ENCODE data around the gene GDA. TPM values are rescaled to one million over a fixed set of nuclear protein-coding genes. Genes with fewer than 3 reads are reported as not detected.

Gene GDA
- total RNA-seq, 1 donor from 2014 or later, result not detected

GRCh38 chr9:72204062-72204461 lies 54.8 kb downstream of the GDA start:
- intact Hi-C loops (cut with micrococcal nuclease), result loop anchor here (5.0 to 10.0 kb wide), 2 partner anchors 167 to 621 kb away; no protein-coding TSS in a partner anchor

- intact Hi-C loops (cut with micrococcal nuclease), result loop anchor here (10.0 kb wide), 1 partner anchor 619 kb away; no protein-coding TSS in a partner anchor
These were observed 56.3 kb downstream of the GDA start for GRCh38 chr9:72205513-72205912.

- intact Hi-C loops (cut with micrococcal nuclease), result loop anchor here (10.0 kb wide), 1 partner anchor 618 kb away; no protein-coding TSS in a partner anchor
These were observed 58.0 kb downstream of the GDA start for GRCh38 chr9:72207278-72207677.

GRCh38 chr9:72210522-72210921 lies 61.3 kb downstream of the GDA start:
- intact Hi-C loops (cut with micrococcal nuclease), result no loop called here

DNA sequence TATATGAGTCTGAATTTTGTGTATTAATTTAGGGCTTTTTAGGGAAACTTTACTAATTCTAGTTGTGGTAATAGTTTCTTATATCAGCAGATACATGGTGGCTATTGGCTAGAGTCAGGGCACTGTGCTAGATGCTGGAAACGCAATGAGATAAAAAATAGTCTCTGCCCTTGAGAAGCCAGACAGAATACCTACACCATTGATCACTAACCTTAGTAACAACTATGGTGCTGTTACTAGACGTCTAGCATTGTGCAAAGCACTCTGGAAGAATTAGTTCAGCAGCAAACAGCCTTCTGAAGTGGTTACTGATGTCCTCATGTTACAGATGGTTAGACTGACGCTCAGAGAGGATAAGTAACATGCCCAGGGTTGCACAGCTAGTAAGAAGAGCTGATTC lies 61.8 kb downstream of the GDA start:
- intact Hi-C loops (cut with micrococcal nuclease), result no loop called here

DNA sequence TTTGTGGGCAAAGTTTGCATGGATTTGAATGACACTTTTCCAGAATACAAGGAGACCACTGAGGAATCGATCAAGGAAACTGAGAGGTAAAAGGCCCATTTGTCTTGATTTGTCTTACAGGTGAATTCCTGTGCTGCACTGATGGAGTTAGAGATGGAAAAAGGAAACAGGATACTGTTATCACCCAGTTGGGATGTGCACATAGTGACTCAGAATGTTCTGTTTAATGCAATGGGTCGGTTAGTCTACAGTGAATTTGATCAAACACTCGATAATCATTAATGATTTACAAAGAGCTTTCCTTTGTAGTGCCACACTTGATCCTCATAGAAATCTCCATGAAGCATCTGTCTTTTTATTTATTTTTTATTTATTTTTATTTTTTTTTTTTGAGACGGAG lies 64.7 kb downstream of the GDA start:
- intact Hi-C loops (cut with micrococcal nuclease), result no loop called here

- intact Hi-C loops (cut with micrococcal nuclease), result no loop called here
These were observed 68.1 kb downstream of the GDA start for GRCh38 chr9:72217306-72217842.

GRCh38 chr9:72220589-72220988 lies 71.3 kb downstream of the GDA start:
- intact Hi-C loops (cut with micrococcal nuclease), result no loop called here

GRCh38 chr9:72226146-72226812 lies 77.0 kb downstream of the GDA start:
- intact Hi-C loops (cut with micrococcal nuclease), result no loop called here

DNA sequence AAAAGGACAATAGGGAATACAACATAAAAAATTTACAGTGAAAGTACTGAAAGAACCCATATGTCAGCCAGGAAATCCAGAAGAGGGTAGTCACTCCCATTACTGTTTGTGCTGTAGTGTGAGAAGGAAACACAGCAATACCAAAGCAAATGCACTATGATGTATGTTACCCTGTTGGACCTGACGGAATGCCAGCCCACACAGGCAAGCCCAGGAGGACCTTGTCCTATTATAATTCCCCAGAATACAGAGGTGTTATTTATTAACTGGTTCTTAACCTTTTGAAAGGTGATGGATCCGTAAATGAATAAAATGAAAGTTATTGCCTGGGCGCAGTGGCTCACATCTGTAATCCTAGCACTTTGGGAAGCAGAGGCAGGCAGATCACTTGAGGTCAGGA lies 79.0 kb downstream of the GDA start:
- intact Hi-C loops (cut with micrococcal nuclease), result no loop called here

- intact Hi-C loops (cut with micrococcal nuclease), result no loop called here
These were observed 83.5 kb downstream of the GDA start for GRCh38 chr9:72232778-72233177.

- intact Hi-C loops (cut with micrococcal nuclease), result no loop called here
These were observed 98.3 kb downstream of the GDA start for GRCh38 chr9:72247549-72247948.

DNA sequence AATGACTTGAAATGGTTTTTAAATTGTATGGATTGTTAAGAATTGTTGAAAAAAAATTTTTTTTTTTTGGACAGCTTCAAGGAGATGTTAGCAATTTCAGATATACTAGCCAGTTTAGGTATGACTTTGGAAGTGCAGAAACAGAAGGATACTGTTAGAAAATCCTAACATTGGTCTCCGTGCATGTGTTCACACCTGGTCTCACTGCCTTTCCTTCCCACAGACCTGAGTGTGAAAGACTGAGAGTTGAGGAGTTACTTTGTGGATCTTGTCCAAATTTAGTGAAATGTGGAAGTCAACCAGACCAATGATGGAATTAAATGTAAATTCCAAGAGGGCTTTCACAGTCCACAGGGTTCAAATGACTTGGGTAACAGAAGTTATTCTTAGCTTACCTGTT lies 102.3 kb downstream of the GDA start:
- intact Hi-C loops (cut with micrococcal nuclease), result no loop called here

- intact Hi-C loops (cut with micrococcal nuclease), result no loop called here
These were observed 105.8 kb downstream of the GDA start for GRCh38 chr9:72254901-72255545.

DNA sequence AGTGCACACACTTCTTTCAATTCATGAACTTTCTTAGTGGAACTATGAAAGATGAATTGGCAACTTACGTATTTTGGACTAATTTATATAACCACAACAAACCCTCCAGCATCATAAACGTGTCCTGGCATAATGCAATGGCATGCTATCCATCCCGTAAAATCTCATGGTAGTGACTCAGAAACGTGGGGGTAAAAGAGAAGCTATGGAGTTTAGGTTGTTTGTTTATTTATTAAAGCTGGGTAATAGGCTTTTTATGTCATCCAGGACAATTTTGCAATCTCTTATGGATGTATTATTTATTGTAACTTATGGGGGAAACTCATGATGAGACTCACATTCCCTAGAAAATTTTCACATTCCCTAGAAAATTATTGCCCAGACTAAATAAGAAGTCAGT lies 106.3 kb downstream of the GDA start:
- intact Hi-C loops (cut with micrococcal nuclease), result no loop called here

GRCh38 chr9:72256931-72257330 lies 107.7 kb downstream of the GDA start:
- intact Hi-C loops (cut with micrococcal nuclease), result no loop called here

DNA sequence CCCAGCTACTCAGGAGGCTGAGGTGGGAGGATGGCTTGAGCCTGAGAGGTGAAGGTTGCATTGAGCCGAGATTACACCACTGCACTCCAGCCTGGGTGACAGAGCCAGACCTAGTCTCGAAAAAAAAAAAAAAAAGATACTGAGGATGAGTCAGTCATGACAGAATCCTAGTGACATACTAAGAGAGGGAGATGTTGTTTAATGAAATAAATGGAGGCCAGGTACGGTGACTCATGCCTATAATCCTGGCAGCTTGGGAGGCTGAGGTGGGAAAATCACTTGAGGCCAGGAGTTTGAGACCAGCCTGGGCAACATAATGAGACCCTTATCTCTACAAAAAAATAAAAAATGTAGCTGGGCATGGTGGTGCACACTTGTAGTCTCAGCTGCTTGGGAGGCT lies 108.6 kb downstream of the GDA start:
- intact Hi-C loops (cut with micrococcal nuclease), result no loop called here

DNA sequence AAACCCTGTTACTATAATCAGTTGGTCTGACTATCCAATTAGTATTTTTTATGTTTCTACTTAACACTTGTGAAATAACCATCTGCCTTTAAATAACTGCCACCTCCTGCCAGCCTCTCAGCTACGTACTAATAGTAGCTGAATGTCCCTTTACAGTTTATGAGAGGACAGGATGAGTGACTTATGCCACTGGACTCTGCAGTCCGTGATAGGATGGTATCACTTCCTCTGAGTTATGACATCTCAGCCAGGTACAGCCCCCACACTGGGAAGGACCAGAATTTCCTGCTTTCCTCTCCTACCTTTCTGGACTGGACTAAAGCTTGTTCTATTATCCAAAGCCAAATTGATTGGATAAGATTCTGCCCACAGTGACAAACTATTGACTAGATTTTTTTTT lies 112.8 kb downstream of the GDA start:
- intact Hi-C loops (cut with micrococcal nuclease), result no loop called here

DNA sequence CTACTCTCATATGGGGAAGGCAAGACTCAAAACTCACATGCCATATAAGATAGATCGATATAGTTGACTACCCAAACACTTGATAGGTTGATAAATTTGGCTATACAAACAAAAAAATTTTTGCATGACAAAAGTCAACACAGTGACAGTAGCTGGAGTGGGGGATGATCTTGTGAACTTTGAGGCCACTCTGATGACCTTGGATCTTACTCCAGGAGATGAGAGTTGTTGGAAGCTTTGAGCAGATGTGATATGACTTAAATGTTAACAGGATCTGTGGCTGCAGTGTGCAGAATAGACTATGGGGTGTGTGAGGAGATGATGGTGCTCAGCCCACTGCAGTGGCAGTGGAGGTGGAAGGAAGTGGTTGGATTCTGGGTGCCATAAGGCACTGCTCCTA lies 114.3 kb downstream of the GDA start:
- intact Hi-C loops (cut with micrococcal nuclease), result no loop called here

DNA sequence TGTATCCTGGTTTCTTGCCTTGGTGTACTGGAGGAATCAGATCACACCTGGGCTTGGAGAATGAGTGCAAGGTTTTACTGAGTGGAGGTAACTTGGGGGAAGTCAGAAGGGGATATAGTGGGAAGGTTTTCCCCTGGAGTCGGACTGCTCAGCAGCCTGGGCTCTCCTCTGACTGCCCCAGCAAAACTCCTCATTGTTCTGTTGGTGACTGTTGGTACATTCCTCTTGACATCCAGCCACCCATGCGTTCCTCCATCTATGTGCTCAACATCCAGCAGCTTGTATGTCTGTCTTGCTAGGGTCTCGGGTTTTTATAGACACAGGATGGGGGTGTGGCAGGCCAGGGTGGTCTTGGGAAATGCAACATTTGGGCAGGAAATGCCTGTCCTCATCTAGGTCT lies 119.7 kb downstream of the GDA start:
- intact Hi-C loops (cut with micrococcal nuclease), result no loop called here

DNA sequence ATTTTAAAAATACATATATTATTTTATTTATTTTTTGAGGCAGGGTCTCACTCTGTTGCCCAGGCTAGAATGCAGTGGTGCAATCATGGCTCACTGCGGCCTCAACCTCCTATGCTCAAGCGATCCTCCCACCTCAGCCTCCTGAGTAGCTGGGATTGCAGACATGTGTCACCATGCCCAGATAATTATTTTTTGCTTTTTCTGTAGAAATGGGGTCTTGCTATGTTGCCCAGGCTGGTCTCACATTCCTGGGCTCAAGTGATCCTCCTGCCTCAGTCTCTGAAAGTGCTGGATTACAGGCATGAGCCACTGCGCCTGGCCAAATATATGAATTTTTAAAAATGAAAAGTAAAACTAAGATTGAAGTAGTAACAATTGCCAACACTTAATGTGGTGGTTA lies 121.1 kb downstream of the GDA start:
- intact Hi-C loops (cut with micrococcal nuclease), result loop anchor here (5.0 kb wide), 1 partner anchor 983 kb away; no protein-coding TSS in a partner anchor

GRCh38 chr9:72271613-72272478 lies 122.6 kb downstream of the GDA start:
- intact Hi-C loops (cut with micrococcal nuclease), result loop anchor here (1.0 to 5.0 kb wide), 4 partner anchors 69 to 985 kb away; no protein-coding TSS in a partner anchor

Measured in T-helper 1 cell treated with Interleukin-12 subunit alpha and Interleukin-12 subunit beta and Interleukin-4 antibody, amounts not matched to agents 30 ng/mL and 1 ng/mL, for 36 hours (primary cell).